IMR-90 (cell line): ENCODE data around the gene GLRA3.

Experiments used
- BHLHE40 ChIP-seq: fragments of 150-350 bp; IDR thresholded peaks from 2 replicates; pipeline ENCODE4 v1.6.1; 2016; ENCODE audit warnings: mild to moderate bottlenecking, low read depth, low read length
- CEBPB ChIP-seq: IDR thresholded peaks from 2 replicates; pipeline ENCODE4 v1.6.1; 2012; ENCODE audit warnings: low read depth, low read length, improper control_type of control experiment
- CTCF ChIP-seq: conservative IDR thresholded peaks from 2 replicates; pipeline ENCODE4 v1.5.1; 2012; ENCODE audit warnings: mild to moderate bottlenecking, low read depth, low read length, improper control_type of control experiment
- ELK1 ChIP-seq: fragments of 150-350 bp; IDR thresholded peaks from 2 replicates; pipeline ENCODE4 v1.6.1; 2016; ENCODE audit warnings: low read depth, mild to moderate bottlenecking, low read length, moderate library complexity, borderline replicate concordance
- MAFK ChIP-seq: IDR thresholded peaks from 2 replicates; pipeline ENCODE4 v1.6.1; 2012; ENCODE audit warnings: low read depth, low read length, improper control_type of control experiment
- MXI1 ChIP-seq: IDR thresholded peaks from 2 replicates; pipeline ENCODE4 v1.6.1; 2012; ENCODE audit warnings: low read depth, mild to moderate bottlenecking, low read length, moderate library complexity, borderline replicate concordance
- POLR2A ChIP-seq: IDR thresholded peaks from 2 replicates; pipeline ENCODE4 v1.6.1; 2012; ENCODE audit warnings: mild to moderate bottlenecking, low read depth, low read length
- RAD21 ChIP-seq: IDR thresholded peaks from 2 replicates; pipeline ENCODE4 v1.6.1; 2012; ENCODE audit warnings: low read length, improper control_type of control experiment
- RCOR1 ChIP-seq: IDR thresholded peaks from 2 replicates; pipeline ENCODE4 v1.6.1; 2012; ENCODE audit warnings: mild to moderate bottlenecking, low read length, improper control_type of control experiment; ENCODE audit not compliant: insufficient replicate concordance
- RFX5 ChIP-seq: IDR thresholded peaks from 2 replicates; pipeline ENCODE4 v1.8.0; 2012; ENCODE audit warnings: low read depth, mild to moderate bottlenecking, low read length, moderate library complexity
- SMC3 ChIP-seq: fragments of 150-350 bp; IDR thresholded peaks from 2 replicates; pipeline ENCODE4 v1.6.1; 2016; ENCODE audit warnings: low read depth, mild to moderate bottlenecking, antibody characterized with exemption, low read length, moderate library complexity

GRCh38 chr4:174604198-174604597, 224.8 kb downstream of the GLRA3 start:
- TF ChIP-seq CTCF (no peak), MAFK (no peak), BHLHE40 (no peak), RAD21 (no peak), RFX5 (no peak), MXI1 (no peak), POLR2A (no peak), ELK1 (no peak), CEBPB (no peak), RCOR1 (no peak), SMC3 (no peak)
